Gastroesophageal sphincter (tissue), 4 donors: ENCODE measurements around the gene HEATR3. TPM values are rescaled to one million over a fixed set of nuclear protein-coding genes. Genes with fewer than 3 reads are reported as not detected.
A peak's percentile ranks its signal among the peaks of the same experiment; 100 is the strongest.

Experiments used
- ATAC-seq: fragments of 150-250 bp; one replicate; pipeline ENCODE4 v1.9.1; 2016; ENCODE audit warnings: mild to moderate bottlenecking, moderate library complexity
- H3K27ac ChIP-seq, 4 donors: fragments of 200-600 bp; sonication (generic) in 3 of 4; 1 replicate in 3 of 4; 2 replicates in 1 of 4; pipeline ENCODE4 v1.5.1; 2016 to 2019
- H3K27me3 ChIP-seq: fragments of 200-600 bp; sonication (generic); one replicate; pipeline ENCODE4 v1.5.1; 2019
- H3K36me3 ChIP-seq, 2 donors: fragments of 200-600 bp; sonication (generic); one replicate each; pipeline ENCODE4 v1.5.1; 2019; ENCODE audit warnings: control low read depth in 1 of 2
- H3K4me1 ChIP-seq, 3 donors: fragments of 200-600 bp; sonication (generic); 1 replicate in 2 of 3; 2 replicates in 1 of 3; pipeline ENCODE4 v1.5.1; 2016 to 2019; ENCODE audit warnings: control low read depth in 2 of 3
- H3K4me3 ChIP-seq, 2 donors: fragments of 200-600 bp; sonication (generic); one replicate each; pipeline ENCODE4 v1.5.1; 2019; ENCODE audit warnings: mild to moderate bottlenecking in 1 of 2, moderate library complexity in 1 of 2
- H3K9me3 ChIP-seq, 3 donors: fragments of 200-600 bp; sonication (generic); one replicate each; pipeline ENCODE4 v1.5.1; 2017 to 2019; ENCODE audit warnings: control low read depth in 2 of 3
- CTCF ChIP-seq, 4 experiments: fragments of 200-600 bp in 2 of 4; fragments of 450-650 bp in 2 of 4; sonication (generic) in 1 of 4; IDR thresholded peaks; one replicate each; pipeline ENCODE4 v1.5.1; 2017 to 2019; ENCODE audit warnings: antibody characterized with exemption in 4 of 4, mild to moderate bottlenecking in 2 of 4, moderate library complexity in 2 of 4
- EP300 ChIP-seq: sonication (generic); formaldehyde crosslinking; IDR thresholded peaks from one replicate; pipeline ENCODE4 v1.6.1; 2017; ENCODE audit warnings: antibody characterized with exemption, mild to moderate bottlenecking
- POLR2A ChIP-seq, 2 donors: fragments of 450-650 bp; IDR thresholded peaks; one replicate each; pipeline ENCODE4 v1.6.1; 2017; ENCODE audit warnings: antibody characterized with exemption in 2 of 2, mild to moderate bottlenecking in 2 of 2, moderate library complexity in 1 of 2
- POLR2AphosphoS5 ChIP-seq: sonication (generic); formaldehyde crosslinking; IDR thresholded peaks from one replicate; pipeline ENCODE4 v1.6.1; 2017; ENCODE audit warnings: antibody characterized with exemption
- WGBS, 2 donors: methylation state at CpG; one replicate each; pipeline ENCODE4 v1.1.5; 2018; ENCODE audit warnings: low coverage in 1 of 2; 5-methylcytosine and 5-hydroxymethylcytosine counted together
- total RNA-seq, 4 donors: library from RNA; depleted of rRNA; stranded (reverse); fragments of >200 nt; gene quantifications; one replicate each; pipeline ENCODE4 v1.1.0, GENCODE V29; 2016

The HEATR3 gene
- total RNA-seq, 4 donors from 2014 or later = 11.2 to 27.4 (median 13.5) TPM

- Histone ChIP-seq H3K9me3 (no peaks in the 10 kb centered on the region), H3K4me1 (no peaks in the 10 kb centered on the region), H3K27ac (peak overlapping the region in 3 of 4 donors; percentile 21 to 61 (median 55)), H3K27me3 (no peaks in the 10 kb centered on the region), H3K4me3 (no peak overlapping the region), H3K36me3 (peaks cover 0 to 64% of the 10 kb centered on the region in 2 donors)
- TF ChIP-seq CTCF (IDR thresholded peaks at IDR 0.05) (no peak), POLR2AphosphoS5 (peak; percentile 32)
- peak; percentile 81 for ATAC-seq
- 75 to 80% methylated on average over 4 to 10 of the region's 12 CpGs for WGBS, 2 donors
These were observed 28.1 kb downstream of the HEATR3 start for GRCh38 chr16:50093607-50094539.

GRCh38 chr16:50096791-50097190, 31.0 kb downstream of the HEATR3 start:
- Histone ChIP-seq H3K9me3 (no peaks in the 10 kb centered on the region), H3K27ac (no peak overlapping the region), H3K4me3 (no peak overlapping the region), H3K4me1 (no peaks in the 10 kb centered on the region), H3K36me3 (peaks cover 0 to 77% of the 10 kb centered on the region in 2 donors), H3K27me3 (no peaks in the 10 kb centered on the region)
- TF ChIP-seq POLR2A (IDR thresholded peaks at IDR 0.05) (no peak), EP300 (no peak), POLR2AphosphoS5 (no peak), CTCF (IDR thresholded peaks at IDR 0.05) (no peak)
- WGBS, 2 donors = 80 to 93% methylated on average over 3 of the region's 3 CpGs
- no peak for ATAC-seq

- Histone ChIP-seq H3K27me3 (no peaks in the 10 kb centered on the region), H3K36me3 (peaks cover 0 to 92% of the 10 kb centered on the region in 2 donors), H3K27ac (no peak overlapping the region), H3K4me3 (no peak overlapping the region), H3K9me3 (no peaks in the 10 kb centered on the region), H3K4me1 (no peaks in the 10 kb centered on the region)
- WGBS, 2 donors = 86 to 88% methylated on average over 5 to 6 of the region's 6 CpGs
- no peak for TF ChIP-seq CTCF (IDR thresholded peaks at IDR 0.05)
- TF ChIP-seq POLR2AphosphoS5 = no peak
- TF ChIP-seq EP300 = no peak
- no peak for TF ChIP-seq POLR2A (IDR thresholded peaks at IDR 0.05)
- no peak for ATAC-seq
These were observed 34.3 kb downstream of the HEATR3 start for GRCh38 chr16:50099957-50100648.

- no peak overlapping the region for H3K27ac ChIP-seq
- H3K36me3 ChIP-seq = peaks cover 0 to 93% of the 10 kb centered on the region in 2 donors
- 85 to 88% methylated on average over 6 of the region's 6 CpGs for WGBS, 2 donors
- H3K4me1 ChIP-seq = no peaks in the 10 kb centered on the region
- H3K27me3 ChIP-seq = no peaks in the 10 kb centered on the region
- no peaks in the 10 kb centered on the region for H3K9me3 ChIP-seq
- no peak overlapping the region for H3K4me3 ChIP-seq
- ATAC-seq = no peak
- no peak for TF ChIP-seq EP300
- TF ChIP-seq CTCF (IDR thresholded peaks at IDR 0.05) = no peak
- TF ChIP-seq POLR2A (IDR thresholded peaks at IDR 0.05) = no peak
- TF ChIP-seq POLR2AphosphoS5 = no peak
These were observed 36.4 kb downstream of the HEATR3 start for GRCh38 chr16:50102051-50102746.
